Muscle of leg (tissue), 11 donors: ENCODE data around the gene ISLR2. TPM values are rescaled to one million over a fixed set of nuclear protein-coding genes. Genes with fewer than 3 reads are reported as not detected.

Experiments
- DNase-seq: peaks from one replicate; pipeline ENCODE4 v3.0.0; 2013
- H3K27ac ChIP-seq: one replicate; pipeline ENCODE4 v1.5.1; 2013; ENCODE audit warnings: mild to moderate bottlenecking, low read length, control low read depth
- H3K27me3 ChIP-seq: one replicate; pipeline ENCODE4 v1.6.1; 2013; ENCODE audit warnings: low read length; ENCODE audit not compliant: control insufficient read depth, insufficient read depth
- H3K36me3 ChIP-seq: one replicate; pipeline ENCODE4 v1.6.1; 2013; ENCODE audit warnings: low read length; ENCODE audit not compliant: control insufficient read depth, insufficient read depth
- H3K4me1 ChIP-seq: one replicate; pipeline ENCODE4 v1.6.1; 2013; ENCODE audit warnings: low read length; ENCODE audit not compliant: control insufficient read depth, insufficient read depth
- H3K4me3 ChIP-seq: one replicate; pipeline ENCODE4 v1.5.1; 2013; ENCODE audit warnings: low read length, control low read depth
- H3K9me3 ChIP-seq: replicated peaks from 2 replicates; pipeline ENCODE4 v1.6.1; 2013; ENCODE audit warnings: low read depth, low read length; ENCODE audit not compliant: control insufficient read depth
- WGBS: methylation state at CpG from one replicate; pipeline ENCODE4 v1.1.5; 2013; ENCODE audit warnings: missing lambda C conversion rate; ENCODE audit not compliant: insufficient coverage; 5-methylcytosine and 5-hydroxymethylcytosine counted together
- polyA plus RNA-seq, 8 donors: library from polyadenylated mRNA; unstranded; fragments of 120-200 nt; gene quantifications; one replicate each; pipeline versions ENCODE4 v1.2.1 to v1.2.3, GENCODE V29; 2013; ENCODE audit warnings: inconsistent platforms in 1 of 8, low replicate concordance in 1 of 8; ENCODE audit not compliant: insufficient read length in 8 of 8, insufficient read depth in 1 of 8
- total RNA-seq: library from RNA; stranded (reverse); fragments of 120-200 nt; gene quantifications from one replicate; pipeline ENCODE4 v1.2.4, GENCODE V29; 2013

ISLR2 gene
- total and polyA plus RNA-seq, 9 donors, result 1.4 to 5.8 (median 3.7) TPM

DNA sequence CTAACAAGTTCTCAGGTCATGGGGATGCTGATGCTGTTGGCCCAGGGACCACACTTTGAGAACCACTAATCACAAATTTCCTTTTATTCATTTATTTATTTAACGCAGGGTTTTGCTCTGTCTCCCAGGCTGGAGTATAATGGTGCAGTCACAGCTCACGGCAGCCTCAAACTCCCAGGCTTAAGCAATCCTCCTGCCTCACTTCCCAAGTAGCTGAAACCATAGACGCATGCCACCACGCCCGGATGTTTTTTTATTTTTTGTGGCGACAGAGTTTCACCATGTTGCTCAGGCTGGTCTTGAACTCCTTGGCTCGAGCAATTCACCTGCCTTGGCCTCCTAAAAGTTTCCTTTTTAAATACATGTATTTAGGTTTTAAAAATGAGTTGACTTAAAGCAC lies 20.7 kb upstream of the ISLR2 start:
- Histone ChIP-seq H3K27ac (no peak overlapping the region), H3K4me1 (no peaks in the 10 kb centered on the region), H3K9me3 (no peaks in the 10 kb centered on the region), H3K27me3 (no peaks in the 10 kb centered on the region), H3K4me3 (no peak overlapping the region), H3K36me3 (no peaks in the 10 kb centered on the region)
- no peak for DNase-seq
- 87% methylated on average over 6 of the region's 7 CpGs for WGBS

DNA sequence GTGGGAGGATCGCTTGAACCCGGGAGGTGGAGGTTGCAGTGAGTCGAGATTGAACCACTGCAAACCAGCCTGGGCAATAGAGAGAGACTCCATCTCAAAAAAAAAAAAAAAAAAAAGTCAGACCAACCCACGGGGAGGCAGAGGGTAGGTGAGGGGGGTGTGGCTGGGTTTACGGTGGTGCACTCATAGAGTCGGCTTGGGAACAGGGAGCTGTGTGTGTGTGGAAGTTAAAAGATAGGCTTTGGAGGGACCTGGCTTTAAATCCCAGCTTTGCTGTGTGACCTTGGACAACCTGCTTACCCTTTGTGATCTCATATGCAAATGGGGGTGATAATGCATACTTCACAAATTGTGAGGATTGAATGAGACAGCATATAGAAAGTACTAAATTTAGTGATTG lies 10.0 kb upstream of the ISLR2 start:
- Histone ChIP-seq H3K4me3 (no peak overlapping the region), H3K4me1 (peaks cover 7% of the 10 kb centered on the region), H3K9me3 (no peaks in the 10 kb centered on the region), H3K27ac (no peak overlapping the region), H3K27me3 (peaks cover 22% of the 10 kb centered on the region), H3K36me3 (no peaks in the 10 kb centered on the region)
- WGBS, result 45% methylated on average over 3 of the region's 6 CpGs
- no peak for DNase-seq

DNA sequence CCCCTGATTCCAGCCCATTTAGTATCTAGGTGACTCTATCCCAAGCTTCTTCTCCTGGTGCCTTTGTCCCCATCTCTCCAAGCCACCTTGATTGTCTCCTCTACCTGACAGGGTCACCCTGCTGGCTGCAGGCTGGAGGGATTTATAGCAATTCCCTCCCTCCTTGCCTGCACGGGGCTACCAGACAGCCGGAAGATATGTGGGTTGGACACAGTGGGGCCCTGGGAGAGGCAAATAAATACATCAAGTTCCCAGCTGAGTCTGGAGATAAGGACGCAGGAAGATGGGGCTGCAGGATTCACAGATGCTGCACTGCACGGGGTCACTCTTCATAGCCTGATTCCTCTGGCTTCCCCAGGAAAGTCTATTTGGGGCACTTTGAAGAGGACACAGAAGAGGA lies 9.3 kb upstream of the ISLR2 start:
- peaks cover 24% of the 10 kb centered on the region for H3K27me3 ChIP-seq
- H3K9me3 ChIP-seq, result no peaks in the 10 kb centered on the region
- 17% methylated on average over 2 of the region's 4 CpGs for WGBS
- no peaks in the 10 kb centered on the region for H3K36me3 ChIP-seq
- peaks cover 7% of the 10 kb centered on the region for H3K4me1 ChIP-seq
- H3K27ac ChIP-seq, result no peak overlapping the region
- no peak overlapping the region for H3K4me3 ChIP-seq
- no peak for DNase-seq

- whole genome bisulfite sequencing, result 86% methylated on average over 2 of the region's 6 CpGs
Observed at GRCh38 chr15:74121858-74122257, 8.5 kb upstream of the ISLR2 start.

DNA sequence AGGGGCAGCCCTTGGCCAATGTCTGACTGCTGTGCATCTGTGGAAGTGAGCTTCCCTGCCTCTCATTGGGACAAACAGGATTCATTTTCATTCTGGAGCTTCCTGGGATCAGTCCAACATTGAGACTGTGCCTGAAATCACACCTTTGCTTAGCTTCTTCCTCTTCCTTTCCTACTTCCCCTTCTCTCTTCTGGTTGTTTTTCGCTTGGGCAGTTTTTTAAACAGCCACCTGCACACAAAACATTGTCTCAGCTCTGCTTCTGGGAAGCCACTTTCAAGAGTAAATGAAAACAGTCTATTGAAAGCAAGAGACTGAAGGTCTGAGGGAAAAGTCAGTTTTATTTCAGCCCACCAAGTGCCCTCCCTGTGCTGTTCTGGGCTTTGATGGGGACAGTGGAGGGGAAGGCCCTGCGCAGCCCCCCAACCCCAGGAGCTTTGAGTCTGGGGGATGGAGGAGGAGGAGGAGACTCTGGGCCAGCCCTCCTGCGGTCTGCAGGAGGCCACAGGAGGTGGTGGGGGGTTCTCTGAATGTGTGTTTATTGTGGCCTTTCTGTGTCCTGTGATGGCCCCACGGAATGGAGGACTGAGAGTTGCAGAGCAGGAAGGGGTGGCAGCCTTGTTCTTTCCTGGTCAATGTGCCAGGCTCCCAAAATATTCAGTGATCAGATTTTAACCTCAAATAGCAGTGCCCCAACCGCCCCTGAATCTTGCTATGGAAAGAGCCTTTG lies 7.8 kb upstream of the ISLR2 start:
- Histone ChIP-seq H3K27ac (peak overlapping the region; percentile 15), H3K27me3 (peaks cover 36% of the 10 kb centered on the region), H3K4me3 (no peak overlapping the region), H3K36me3 (no peaks in the 10 kb centered on the region), H3K4me1 (peaks cover 7% of the 10 kb centered on the region), H3K9me3 (no peaks in the 10 kb centered on the region)
- DNase-seq, result no peak
- 30% methylated on average over 2 of the region's 5 CpGs for WGBS

More at GRCh38 chr15:74121858-74122257, 8.5 kb upstream of the ISLR2 start:
- Histone ChIP-seq H3K9me3 (no peaks in the 10 kb centered on the region), H3K4me3 (no peak overlapping the region), H3K27ac (no peak overlapping the region), H3K4me1 (peaks cover 7% of the 10 kb centered on the region), H3K27me3 (peaks cover 30% of the 10 kb centered on the region), H3K36me3 (no peaks in the 10 kb centered on the region)
- DNase-seq, result no peak

DNA sequence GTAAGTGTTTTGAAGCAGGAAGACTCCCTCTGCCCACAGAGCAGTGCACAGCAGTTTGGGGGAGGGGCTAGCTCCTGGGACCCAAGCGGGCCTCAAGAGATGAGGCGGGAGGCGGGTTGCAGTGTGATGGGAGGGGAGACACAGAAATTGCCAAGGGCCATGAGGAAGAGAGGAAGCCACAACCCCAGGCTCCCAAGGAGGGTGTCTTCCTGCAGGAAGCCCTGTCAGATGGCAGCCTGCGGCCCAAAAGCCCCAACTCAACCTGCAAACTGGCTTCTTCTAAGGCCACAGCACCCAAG lies 7.3 kb upstream of the ISLR2 start:
- peaks cover 38% of the 10 kb centered on the region for H3K27me3 ChIP-seq
- H3K4me3 ChIP-seq, result no peak overlapping the region
- H3K27ac ChIP-seq, result no peak overlapping the region
- no peaks in the 10 kb centered on the region for H3K36me3 ChIP-seq
- 20% methylated on average over 1 of the region's 4 CpGs for WGBS
- peaks cover 12% of the 10 kb centered on the region for H3K4me1 ChIP-seq
- no peaks in the 10 kb centered on the region for H3K9me3 ChIP-seq
- DNase-seq, result no peak

- Histone ChIP-seq H3K27me3 (peaks cover 44% of the 10 kb centered on the region), H3K27ac (no peak overlapping the region), H3K36me3 (no peaks in the 10 kb centered on the region), H3K4me3 (no peak overlapping the region), H3K9me3 (no peaks in the 10 kb centered on the region), H3K4me1 (peaks cover 18% of the 10 kb centered on the region)
- WGBS, result 38% methylated on average over 3 of the region's 4 CpGs
- DNase-seq, result no peak
Observed at GRCh38 chr15:74123658-74124057, 6.7 kb upstream of the ISLR2 start.

DNA sequence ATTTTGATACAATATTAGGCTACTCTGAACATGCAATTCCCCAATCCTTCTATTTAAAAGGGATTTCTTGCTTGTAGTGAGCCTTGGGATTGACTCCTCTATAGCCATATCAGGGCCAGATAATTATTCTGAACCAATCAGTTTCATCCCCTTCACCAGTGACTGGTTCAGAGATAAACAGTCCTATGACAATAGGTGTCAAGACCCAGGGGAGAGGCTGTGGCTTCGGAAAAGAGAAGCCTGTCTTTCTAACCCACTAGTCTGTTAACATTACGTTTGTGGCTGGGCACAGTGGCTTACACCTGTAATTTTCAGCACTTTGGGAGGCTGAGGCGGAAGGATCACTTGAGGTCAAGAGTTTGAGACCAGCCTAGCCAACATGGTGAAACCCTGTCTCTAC lies 6.2 kb upstream of the ISLR2 start:
- DNase-seq, result no peak
- 80% methylated on average over 1 of the region's 3 CpGs for WGBS
- Histone ChIP-seq H3K36me3 (no peaks in the 10 kb centered on the region), H3K4me1 (peaks cover 22% of the 10 kb centered on the region), H3K27ac (no peak overlapping the region), H3K27me3 (peaks cover 50% of the 10 kb centered on the region), H3K4me3 (no peak overlapping the region), H3K9me3 (no peaks in the 10 kb centered on the region)

DNA sequence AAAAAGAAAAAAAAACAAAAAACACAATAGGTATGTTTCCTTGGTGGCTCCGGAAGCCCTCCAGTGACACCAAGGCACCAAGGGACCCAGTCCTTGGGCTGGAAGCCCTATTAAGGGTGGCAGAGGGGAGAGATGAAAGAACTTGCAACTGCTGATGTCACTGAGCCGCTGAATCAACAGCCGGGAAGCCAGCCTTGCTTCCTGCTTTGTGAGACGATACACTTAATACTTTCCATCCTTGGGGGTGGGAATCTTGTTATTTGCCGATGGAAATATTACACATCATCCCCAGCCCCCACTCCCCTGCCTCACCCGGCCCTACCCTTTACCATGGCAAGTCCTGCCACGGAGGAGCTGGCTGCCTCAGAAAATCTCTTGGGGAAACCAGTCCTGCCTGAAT lies 5.6 kb upstream of the ISLR2 start:
- no CpG with 5 or more reads among the region's 7 CpGs for WGBS
- H3K36me3 ChIP-seq, result no peaks in the 10 kb centered on the region
- H3K4me1 ChIP-seq, result peaks cover 28% of the 10 kb centered on the region
- peaks cover 55% of the 10 kb centered on the region for H3K27me3 ChIP-seq
- H3K4me3 ChIP-seq, result no peak overlapping the region
- no peak overlapping the region for H3K27ac ChIP-seq
- no peak for DNase-seq
- H3K9me3 ChIP-seq, result no peaks in the 10 kb centered on the region

GRCh38 chr15:74127255-74127953 lies 3.0 kb upstream of the ISLR2 start:
- H3K27me3 ChIP-seq, result peaks cover 73% of the 10 kb centered on the region
- no peaks in the 10 kb centered on the region for H3K9me3 ChIP-seq
- H3K4me1 ChIP-seq, result peaks cover 36% of the 10 kb centered on the region
- H3K4me3 ChIP-seq, result peak overlapping the region; percentile 44
- H3K27ac ChIP-seq, result peak overlapping the region; percentile 84
- H3K36me3 ChIP-seq, result no peaks in the 10 kb centered on the region
- 7% methylated on average over 34 of the region's 44 CpGs for WGBS
- DNase-seq, result peak; percentile 95
